Aorta (tissue), 5 donors: ENCODE results near the gene TBX2. TPM values are rescaled to one million over a fixed set of nuclear protein-coding genes. Genes with fewer than 3 reads are reported as not detected.
"Not testable (repeated sequence)": the region's sequence is repeated elsewhere in the genome, so short reads cannot be mapped to it uniquely, and the experiment has no call there.

Source experiments
- ATAC-seq: fragments of 200-7000 bp; cut with Tn5 transposase; one replicate; pipeline ENCODE4 v1.9.1; 2022; ENCODE audit warnings: moderate library complexity; ENCODE audit not compliant: low FRiP score
- DNase-seq, 2 donors: peaks; one replicate each; pipeline ENCODE4 v3.0.0-alpha.2; 2020
- H3K27ac ChIP-seq, 2 donors: one replicate each; pipeline ENCODE4 v1.5.1; 2013; ENCODE audit warnings: low read length in 2 of 2, mild to moderate bottlenecking in 2 of 2, moderate library complexity in 2 of 2, control low read depth in 1 of 2, inconsistent platforms in 1 of 2, low read depth in 1 of 2
- H3K27me3 ChIP-seq, 2 donors: one replicate each; pipeline ENCODE4 v1.6.1; 2013; ENCODE audit warnings: control low read depth in 1 of 2, low read length in 1 of 2, mild to moderate bottlenecking in 1 of 2, moderate library complexity in 1 of 2; ENCODE audit not compliant: insufficient read depth in 2 of 2, control insufficient read depth in 1 of 2
- H3K36me3 ChIP-seq, 2 donors: one replicate each; pipeline ENCODE4 v1.6.1; 2013; ENCODE audit warnings: control low read depth in 1 of 2, low read length in 1 of 2, mild to moderate bottlenecking in 1 of 2; ENCODE audit not compliant: insufficient read depth in 2 of 2, control insufficient read depth in 1 of 2
- H3K4me1 ChIP-seq, 2 donors: one replicate each; pipeline ENCODE4 v1.6.1; 2013; ENCODE audit warnings: low read length in 2 of 2, control low read depth in 1 of 2, mild to moderate bottlenecking in 1 of 2, moderate library complexity in 1 of 2; ENCODE audit not compliant: insufficient read depth in 2 of 2, control insufficient read depth in 1 of 2
- H3K4me3 ChIP-seq, 2 donors: one replicate each; pipeline ENCODE4 v1.5.1; 2013; ENCODE audit warnings: low read length in 2 of 2, control low read depth in 1 of 2, mild to moderate bottlenecking in 1 of 2
- H3K9me3 ChIP-seq: one replicate; pipeline ENCODE4 v1.6.1; 2013; ENCODE audit warnings: mild to moderate bottlenecking, low read length; ENCODE audit not compliant: control insufficient read depth
- WGBS, 2 donors: extraction: QIAGEN DNeasy Blood & Tissue Kit; methylation state at CpG; one replicate each; pipeline ENCODE4 v1.1.7; 2013; 5-methylcytosine and 5-hydroxymethylcytosine counted together
- intact Hi-C, 2 donors: fragments of 100-400 bp; cut with DNase I; formaldehyde crosslinking; loops; one replicate each; pipeline versions ENCODE4 v1.14.2 to v1.15.0; 2022
- polyA plus RNA-seq, 2 donors: library from polyadenylated mRNA; stranded (reverse); fragments of 200-250 nt; gene quantifications; one replicate each; pipeline ENCODE4 v1.2.3, GENCODE V29; 2013
- total RNA-seq, 2 donors: library from RNA; stranded (reverse); fragmentation: NEBNext Ultra II Directional; extraction: Animal tissue kit (Norgen Biotek cat#: 25700); gene quantifications; one replicate each; pipeline ENCODE4 v1.2.1, GENCODE V29; 2021
- donor health status: healthy with polysubstance abuse.
- donor health status: Bipolar disorder and iron deficiency.
- donor health status: DM: no; HTN: no; CAD: no.
- donor health status: DM: no; HTN: no; CAD: no.
- donor health status: DM: yes; HTN: yes; CAD: no.

The TBX2 gene
- total and polyA plus RNA-seq, 4 donors = 11.5 to 116 (median 35.7) TPM

DNA sequence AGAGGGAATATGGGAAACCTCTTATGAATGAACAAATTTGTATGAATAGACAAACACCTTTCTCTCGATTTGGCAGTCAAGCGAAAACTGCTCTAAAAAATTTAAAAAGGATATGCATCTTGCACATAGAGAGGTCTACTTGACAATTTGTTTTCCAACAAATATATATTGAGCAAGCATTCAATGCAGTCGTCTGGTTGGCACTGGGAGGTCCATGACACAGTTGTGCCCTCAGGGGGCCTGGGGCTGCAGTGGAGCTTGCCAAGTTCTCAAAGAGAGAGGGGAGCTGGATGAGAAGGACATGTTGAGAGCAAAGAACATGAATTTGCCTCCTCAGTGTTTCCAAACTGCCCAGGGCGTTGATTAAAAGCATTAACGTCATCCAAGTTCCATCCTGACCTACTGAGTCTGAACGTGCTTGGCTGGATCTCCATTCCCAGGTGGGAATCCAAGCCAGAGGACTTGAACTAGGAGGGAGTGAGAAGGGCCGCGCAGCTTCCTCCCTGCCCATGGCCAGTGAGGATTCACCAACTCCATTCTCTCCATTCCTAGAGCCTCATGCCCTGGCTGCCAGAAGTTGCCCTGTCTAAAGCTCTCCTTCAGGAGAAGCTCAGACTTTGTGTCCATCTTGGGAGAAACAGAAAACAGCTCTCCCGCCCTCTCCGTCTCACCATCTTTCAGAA lies 24.5 kb downstream of the TBX2 start:
- DNase-seq (no peak), ATAC-seq (no peak)
- H3K4me1 ChIP-seq = no peaks in the 10 kb centered on the region
- H3K4me3 ChIP-seq = no peak overlapping the region
- intact Hi-C loops = no loop called here
- no peaks in the 10 kb centered on the region for H3K9me3 ChIP-seq
- no peaks in the 10 kb centered on the region for H3K36me3 ChIP-seq
- no peak overlapping the region for H3K27ac ChIP-seq
- 77 to 81% methylated on average over 10 of the region's 10 CpGs for WGBS, 2 donors
- H3K27me3 ChIP-seq = no peaks in the 10 kb centered on the region

DNA sequence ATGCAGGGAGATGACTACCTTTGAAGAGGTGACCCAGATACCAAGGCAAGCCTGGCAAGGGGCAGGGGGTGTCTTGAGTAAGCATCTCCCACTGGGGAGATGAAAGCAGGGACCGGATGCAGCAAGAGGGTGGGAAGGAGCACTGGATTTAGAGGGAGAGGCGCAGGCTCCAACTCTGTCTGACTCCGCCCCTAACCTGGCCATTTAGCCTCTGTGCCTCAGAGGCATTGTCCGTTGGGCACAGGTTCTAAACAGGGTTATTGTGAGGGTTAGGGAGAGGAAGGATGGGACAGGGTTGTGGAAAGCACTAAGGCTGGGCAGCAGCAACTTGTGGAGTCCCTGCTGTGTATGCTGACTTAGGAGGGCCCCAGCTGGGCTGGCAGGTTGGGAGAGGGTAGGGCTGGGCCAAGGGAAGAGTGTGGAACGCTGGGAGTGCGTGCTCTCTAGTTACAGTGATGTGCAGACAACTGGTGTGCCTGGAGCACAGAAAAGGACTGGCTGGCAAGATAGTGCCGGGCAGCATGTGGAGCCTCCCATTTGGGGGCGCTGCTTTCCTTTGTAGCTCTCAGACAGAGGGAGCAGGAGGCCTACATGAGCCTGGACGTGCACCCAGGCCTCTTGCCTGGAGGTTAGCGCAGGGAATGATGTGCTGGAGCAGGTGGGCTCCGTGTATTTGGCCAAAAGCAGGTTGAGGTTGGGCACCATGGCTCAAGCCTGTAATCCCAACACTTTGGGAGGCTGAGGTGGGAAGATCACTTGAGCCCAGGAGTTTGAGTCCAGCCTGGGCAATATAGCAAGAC lies 26.2 kb downstream of the TBX2 start:
- no peak for ATAC-seq
- DNase-seq = no peak
- Histone ChIP-seq H3K4me3 (no peak overlapping the region), H3K4me1 (no peaks in the 10 kb centered on the region), H3K27me3 (no peaks in the 10 kb centered on the region), H3K9me3 (no peaks in the 10 kb centered on the region), H3K27ac (no peak overlapping the region), H3K36me3 (no peaks in the 10 kb centered on the region)
- intact Hi-C loops = no loop called here
- 58 to 64% methylated on average over 11 of the region's 11 CpGs for WGBS, 2 donors

DNA sequence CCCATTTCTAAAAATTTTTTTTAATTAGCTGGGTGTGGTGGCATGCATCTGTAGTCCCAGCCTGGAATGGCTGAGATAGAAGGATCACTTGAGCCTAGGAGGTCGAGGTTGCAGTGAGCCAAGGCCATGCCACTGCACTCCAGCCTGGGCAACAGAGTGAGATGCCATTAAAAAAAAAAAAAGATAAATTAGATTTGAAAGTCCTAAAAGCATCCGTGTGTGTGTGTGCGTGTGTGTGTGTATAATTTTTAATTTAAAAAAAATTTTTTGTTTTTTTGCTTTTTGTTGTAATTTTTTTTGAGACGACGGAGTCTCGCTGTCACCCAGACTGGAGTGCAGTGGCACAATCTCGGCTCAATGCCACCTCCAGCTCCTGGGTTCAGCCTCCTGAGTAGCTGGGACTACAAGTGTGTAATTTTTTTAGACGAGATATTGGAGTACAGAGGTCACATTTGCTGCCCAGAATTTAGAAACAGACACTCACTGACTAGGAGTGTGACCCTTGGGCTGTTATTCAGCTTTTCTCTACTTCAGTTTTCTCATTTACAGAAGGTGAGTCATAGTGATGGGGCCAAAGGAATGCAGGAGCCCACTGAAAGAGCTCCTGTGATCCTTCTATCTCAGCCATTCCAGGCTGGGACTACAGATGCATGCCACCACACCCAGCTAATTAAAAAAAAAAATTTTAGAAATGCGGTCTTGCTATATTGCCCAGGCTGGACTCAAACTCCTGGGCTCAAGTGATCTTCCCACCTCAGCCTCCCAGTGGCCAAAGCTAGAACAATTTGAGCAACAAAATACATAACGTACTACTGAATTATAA lies 27.1 kb downstream of the TBX2 start:
- H3K27me3 ChIP-seq = no peaks in the 10 kb centered on the region
- intact Hi-C loops = no loop called here
- ATAC-seq = no peak

DNA sequence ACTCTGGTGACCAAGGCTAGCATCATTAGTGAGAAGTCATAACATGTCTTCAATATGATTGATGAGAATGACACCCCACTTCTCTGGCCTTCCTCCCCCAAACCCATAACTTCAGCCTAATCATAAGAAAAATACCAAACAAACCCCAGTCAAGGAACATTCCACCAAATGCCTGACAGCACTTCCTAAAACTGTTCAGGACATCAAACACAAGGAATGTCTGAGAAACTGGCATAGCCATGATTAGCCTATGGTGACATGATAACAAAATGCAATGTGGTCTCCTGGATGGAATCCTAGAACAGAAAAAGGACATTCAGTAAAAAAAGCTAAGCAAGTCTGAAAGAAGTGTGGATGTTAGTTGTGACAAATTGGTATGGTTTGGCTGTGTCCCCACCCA lies 27.9 kb downstream of the TBX2 start:
- ATAC-seq (no peak), DNase-seq (no peak)
- Histone ChIP-seq H3K4me3 (no peak overlapping the region), H3K36me3 (no peaks in the 10 kb centered on the region), H3K27ac (no peak overlapping the region), H3K9me3 (no peaks in the 10 kb centered on the region), H3K27me3 (no peaks in the 10 kb centered on the region), H3K4me1 (no peaks in the 10 kb centered on the region)
- intact Hi-C loops = no loop called here

More for the DNA sequence above, 27.1 kb downstream of the TBX2 start:
- Histone ChIP-seq H3K4me3 (no peak overlapping the region), H3K36me3 (no peaks in the 10 kb centered on the region), H3K4me1 (no peaks in the 10 kb centered on the region), H3K9me3 (no peaks in the 10 kb centered on the region), H3K27ac (no peak overlapping the region)
- no peak for DNase-seq
- WGBS, 2 donors = 85 to 87% methylated on average over 10 of the region's 10 CpGs

DNA sequence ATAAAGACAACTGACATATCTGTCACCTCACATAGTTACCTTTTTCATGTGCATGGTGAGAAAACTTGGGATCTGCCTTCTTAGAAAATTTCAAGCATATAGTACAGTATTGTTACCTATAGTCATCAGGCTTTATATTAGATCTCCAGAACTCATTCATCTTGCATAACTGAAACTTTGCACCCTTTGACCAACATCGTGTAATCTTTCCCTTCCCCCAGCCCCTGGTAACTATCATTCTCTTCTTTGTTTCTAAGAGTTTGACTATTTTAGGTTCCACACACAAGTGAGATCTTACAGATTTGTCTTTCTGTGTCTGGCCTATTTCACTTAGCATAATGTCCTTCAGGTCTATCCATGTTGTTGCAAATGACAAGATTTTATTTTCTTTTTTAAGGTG lies 29.6 kb downstream of the TBX2 start:
- DNase-seq (no peak), ATAC-seq (no peak)
- no peaks in the 10 kb centered on the region for H3K9me3 ChIP-seq
- 55 to 68% methylated on average over 1 of the region's 1 CpG for WGBS, 2 donors
- intact Hi-C loops = no loop called here
- no peaks in the 10 kb centered on the region for H3K4me1 ChIP-seq
- H3K4me3 ChIP-seq = no peak overlapping the region
- no peaks in the 10 kb centered on the region for H3K36me3 ChIP-seq
- H3K27me3 ChIP-seq = no peaks in the 10 kb centered on the region
- no peak overlapping the region for H3K27ac ChIP-seq

DNA sequence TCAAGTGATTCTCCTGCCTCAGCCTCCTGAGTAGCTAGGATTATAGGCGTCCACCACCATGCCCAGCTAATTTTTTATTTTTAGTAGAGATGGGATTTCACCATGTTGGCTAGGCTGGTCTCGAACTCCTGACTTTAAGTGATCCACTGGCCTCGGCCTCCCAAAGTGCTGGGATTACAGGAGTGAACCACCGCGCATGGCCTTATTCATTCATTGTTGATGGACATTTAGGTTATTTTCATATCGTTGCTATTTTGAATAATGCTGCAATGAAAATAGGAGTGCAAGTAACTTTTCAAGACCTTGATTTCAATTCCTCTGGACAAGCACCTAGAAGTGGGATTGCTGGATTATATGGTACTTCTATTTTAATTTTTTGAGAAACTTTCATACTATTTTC lies 30.2 kb downstream of the TBX2 start:
- H3K9me3 ChIP-seq, H3K27ac ChIP-seq, H3K4me3 ChIP-seq, H3K4me1 ChIP-seq, H3K27me3 ChIP-seq, intact Hi-C loops, ATAC-seq, DNase-seq, H3K36me3 ChIP-seq: not testable (repeated sequence)
- WGBS, 2 donors = 92 to 96% methylated on average over 6 of the region's 6 CpGs

DNA sequence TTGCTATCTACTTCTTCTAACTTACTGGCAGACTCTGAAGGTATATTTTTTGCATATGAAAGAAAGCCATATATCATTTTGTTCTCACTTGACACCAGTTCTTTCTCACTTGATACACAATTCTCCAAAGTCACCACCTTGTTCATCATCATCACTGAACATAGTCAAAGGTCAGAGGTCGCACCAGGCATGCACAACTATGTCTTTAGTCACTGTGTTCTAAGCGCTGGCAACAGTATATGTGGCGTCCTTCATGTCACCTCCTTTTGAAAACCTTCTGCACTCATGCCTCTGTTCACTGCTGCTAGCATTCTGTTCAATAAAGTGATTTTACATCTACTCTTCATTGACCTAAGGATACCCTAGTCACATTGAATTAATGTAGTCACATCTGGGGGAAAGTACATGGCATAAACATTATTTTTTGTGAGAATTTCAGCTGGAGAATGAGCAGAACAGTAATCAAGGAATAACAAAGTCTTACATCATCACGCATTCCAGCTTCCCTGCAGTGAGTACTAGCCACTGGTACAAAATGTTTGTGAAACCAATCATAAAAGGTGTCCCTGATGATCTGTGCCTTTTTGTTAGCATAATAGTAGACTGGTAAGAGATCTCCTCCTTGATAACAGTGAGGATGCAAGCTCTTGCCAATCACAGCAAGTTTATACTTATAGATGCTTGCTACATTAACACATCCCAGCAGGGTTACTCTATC lies 32.1 kb downstream of the TBX2 start:
- H3K9me3 ChIP-seq = no peaks in the 10 kb centered on the region
- H3K27me3 ChIP-seq = no peaks in the 10 kb centered on the region
- WGBS, 2 donors = 75 to 78% methylated on average over 4 of the region's 4 CpGs
- H3K4me1 ChIP-seq = no peaks in the 10 kb centered on the region
- intact Hi-C loops = no loop called here
- ATAC-seq = no peak
- no peaks in the 10 kb centered on the region for H3K36me3 ChIP-seq
- no peak for DNase-seq
- no peak overlapping the region for H3K27ac ChIP-seq
- no peak overlapping the region for H3K4me3 ChIP-seq

DNA sequence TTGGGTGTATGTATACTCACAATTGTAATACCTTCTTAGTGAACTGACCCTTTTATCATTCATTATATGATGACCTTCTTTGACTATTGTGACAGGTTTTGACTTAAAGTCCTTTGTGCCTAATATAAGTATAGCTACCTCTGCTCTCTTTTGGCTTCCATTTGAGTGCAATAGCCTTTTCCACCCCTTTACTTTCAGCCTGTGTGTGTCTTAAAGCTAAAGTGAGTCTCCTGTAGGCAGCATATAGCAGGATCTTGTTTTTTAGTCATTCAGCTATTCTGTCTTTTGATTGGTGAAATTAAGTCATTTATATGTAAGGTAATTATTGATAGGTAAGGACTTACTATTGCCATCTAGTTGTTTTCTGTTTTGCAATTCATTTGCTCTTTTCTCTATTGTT lies 36.6 kb downstream of the TBX2 start:
- Histone ChIP-seq H3K36me3 (no peaks in the 10 kb centered on the region), H3K4me3 (no peak overlapping the region), H3K27me3 (no peaks in the 10 kb centered on the region), H3K9me3 (peaks cover 4% of the 10 kb centered on the region), H3K4me1 (no peaks in the 10 kb centered on the region), H3K27ac (no peak overlapping the region)
- intact Hi-C loops = no loop called here
- DNase-seq = no peak
- ATAC-seq = no peak
